ENCODE data around the gene UNC13B.

- TF ChIP-seq POLR2A (IDR thresholded peaks at IDR 0.05): no peak
- no peak for TF ChIP-seq CTCF (IDR thresholded peaks at IDR 0.05)
These were observed 45.3 kb upstream of the UNC13B start for GRCh38 chr9:35116539-35116897.
